ENCODE results near the gene AJUBA. TPM values are rescaled to one million over a fixed set of nuclear protein-coding genes. Genes with fewer than 3 reads are reported as not detected.

AJUBA gene
- total and polyA plus RNA-seq, 4 donors, result 7.2 to 34.2 (median 28.8) TPM

GRCh38 chr14:22973217-22974032 is 8.9 kb downstream of the AJUBA start:
- no peak overlapping the region for H3K9ac ChIP-seq (ENCODE audit: insufficient read depth in 1 of 2, low read length in 2 of 2)
- peaks cover 0 to 36% (median 18%) of the 10 kb centered on the region in 4 donors for H3K36me3 ChIP-seq (ENCODE audit: control insufficient read depth in 4 of 4, insufficient read depth in 4 of 4, low read length in 4 of 4)
- no peaks in the 10 kb centered on the region for H3K27me3 ChIP-seq (ENCODE audit: control insufficient read depth in 3 of 3, insufficient read depth in 3 of 3, low read length in 2 of 3)
- H3K4me1 ChIP-seq (ENCODE audit: control insufficient read depth in 5 of 5, insufficient read depth in 5 of 5, low read length in 5 of 5), result peaks cover 0 to 19% (median 16%) of the 10 kb centered on the region in 5 donors
- DNase-seq, result peak; percentile 64 to 80 (median 68)
- peak; percentile 71 for ATAC-seq (ENCODE audit: insufficient read depth, low FRiP score)
- WGBS, 2 donors, result 81 to 83% methylated on average over 6 of the region's 6 CpGs
- H3K27ac ChIP-seq (ENCODE audit: low read depth in 1 of 2, low read length in 1 of 2), result no peak overlapping the region
- no peak overlapping the region for H3K4me3 ChIP-seq
- H3K9me3 ChIP-seq (ENCODE audit: control insufficient read depth in 4 of 4, insufficient read depth in 3 of 4, low read length in 3 of 4), result no peaks in the 10 kb centered on the region
- peak; percentile 79 for TF ChIP-seq CTCF (IDR thresholded peaks at IDR 0.05; ENCODE audit: control extremely low read depth, extremely low read depth)

GRCh38 chr14:22972313-22972930 is 9.9 kb downstream of the AJUBA start:
- H3K9me3 ChIP-seq (ENCODE audit: control insufficient read depth in 4 of 4, insufficient read depth in 3 of 4, low read length in 3 of 4), result no peaks in the 10 kb centered on the region
- no peak for TF ChIP-seq CTCF (IDR thresholded peaks at IDR 0.05; ENCODE audit: control extremely low read depth, extremely low read depth)
- peaks cover 0 to 32% (median 18%) of the 10 kb centered on the region in 4 donors for H3K36me3 ChIP-seq (ENCODE audit: control insufficient read depth in 4 of 4, insufficient read depth in 4 of 4, low read length in 4 of 4)
- DNase-seq (no peak), ATAC-seq (ENCODE audit: insufficient read depth, low FRiP score) (no peak)
- H3K27ac ChIP-seq (ENCODE audit: low read depth in 1 of 2, low read length in 1 of 2), result no peak overlapping the region
- H3K9ac ChIP-seq (ENCODE audit: insufficient read depth in 1 of 2, low read length in 2 of 2), result no peak overlapping the region
- H3K4me3 ChIP-seq, result no peak overlapping the region
- H3K4me1 ChIP-seq (ENCODE audit: control insufficient read depth in 5 of 5, insufficient read depth in 5 of 5, low read length in 5 of 5), result peaks cover 0 to 11% (median 10%) of the 10 kb centered on the region in 5 donors
- H3K27me3 ChIP-seq (ENCODE audit: control insufficient read depth in 3 of 3, insufficient read depth in 3 of 3, low read length in 2 of 3), result no peaks in the 10 kb centered on the region
- 91 to 97% methylated on average over 2 of the region's 2 CpGs for WGBS, 2 donors

- 98% methylated on average over 1 of the region's 1 CpG for WGBS, 2 donors
- ATAC-seq (ENCODE audit: insufficient read depth, low FRiP score) (no peak), DNase-seq (no peak)
- TF ChIP-seq CTCF (IDR thresholded peaks at IDR 0.05; ENCODE audit: control extremely low read depth, extremely low read depth), result no peak
- no peak overlapping the region for H3K9ac ChIP-seq (ENCODE audit: insufficient read depth in 1 of 2, low read length in 2 of 2)
- no peaks in the 10 kb centered on the region for H3K9me3 ChIP-seq (ENCODE audit: control insufficient read depth in 4 of 4, insufficient read depth in 3 of 4, low read length in 3 of 4)
- H3K36me3 ChIP-seq (ENCODE audit: control insufficient read depth in 4 of 4, insufficient read depth in 4 of 4, low read length in 4 of 4), result peaks cover 0 to 32% (median 15%) of the 10 kb centered on the region in 4 donors
- H3K27ac ChIP-seq (ENCODE audit: low read depth in 1 of 2, low read length in 1 of 2), result no peak overlapping the region
- H3K4me1 ChIP-seq (ENCODE audit: control insufficient read depth in 5 of 5, insufficient read depth in 5 of 5, low read length in 5 of 5), result peaks cover 0 to under 1% (median 0%) of the 10 kb centered on the region in 5 donors
- no peak overlapping the region for H3K4me3 ChIP-seq
- H3K27me3 ChIP-seq (ENCODE audit: control insufficient read depth in 3 of 3, insufficient read depth in 3 of 3, low read length in 2 of 3), result no peaks in the 10 kb centered on the region
Observed at GRCh38 chr14:22971152-22971551, 11.2 kb downstream of the AJUBA start.

Measured in lung (tissue), 12 donors.